ENCODE data around the gene HIVEP3.
"Not testable (repeated sequence)": the region's sequence is repeated elsewhere in the genome, so short reads cannot be mapped to it uniquely, and the experiment has no call there.

HIVEP3 gene

GRCh38 chr1:41918450-41919043 is at the start of gene HIVEP3:
Gene HIVEP3, minus strand, starts transcription at chr1:41918922.
- peak; percentile 54 for DNase-seq

- no peak for DNase-seq
Measured at GRCh38 chr1:41964400-41964799, 45.7 kb upstream of the HIVEP3 start.

- DNase-seq: no peak
Measured at GRCh38 chr1:41963636-41964035, 44.9 kb upstream of the HIVEP3 start.

- DNase-seq: no peak
Measured at GRCh38 chr1:41958015-41958673, 39.4 kb upstream of the HIVEP3 start.

GRCh38 chr1:41957568-41957967 is 38.8 kb upstream of the HIVEP3 start:
- no peak for DNase-seq

- DNase-seq: peak; percentile 33
Measured at GRCh38 chr1:41955461-41956159, 36.9 kb upstream of the HIVEP3 start.

- DNase-seq: peak; percentile 77
Measured at GRCh38 chr1:41954533-41954944, 35.8 kb upstream of the HIVEP3 start.

- DNase-seq: no peak
Measured at GRCh38 chr1:41953291-41953690, 34.6 kb upstream of the HIVEP3 start.

GRCh38 chr1:41952208-41952607 is 33.5 kb upstream of the HIVEP3 start:
- DNase-seq: no peak

GRCh38 chr1:41951492-41951891 is 32.8 kb upstream of the HIVEP3 start:
- not testable (repeated sequence) for DNase-seq

- DNase-seq: no peak
Measured at GRCh38 chr1:41950820-41951219, 32.1 kb upstream of the HIVEP3 start.

- DNase-seq: not testable (repeated sequence)
Measured at GRCh38 chr1:41945946-41946345, 27.2 kb upstream of the HIVEP3 start.

- DNase-seq: no peak
Measured at GRCh38 chr1:41943717-41944116, 25.0 kb upstream of the HIVEP3 start.

GRCh38 chr1:41942278-41942677 is 23.6 kb upstream of the HIVEP3 start:
- no peak for DNase-seq

GRCh38 chr1:41941381-41941780 is 22.7 kb upstream of the HIVEP3 start:
- no peak for DNase-seq

- no peak for DNase-seq
Measured at GRCh38 chr1:41939194-41939593, 20.5 kb upstream of the HIVEP3 start.

- DNase-seq: peak; percentile 94
Measured at GRCh38 chr1:41936107-41936506, 17.4 kb upstream of the HIVEP3 start.

- DNase-seq: peak; percentile 34
Measured at GRCh38 chr1:41935226-41935625, 16.5 kb upstream of the HIVEP3 start.

GRCh38 chr1:41933106-41933505 is 14.4 kb upstream of the HIVEP3 start:
- no peak for DNase-seq

- no peak for DNase-seq
Measured at GRCh38 chr1:41931578-41931977, 12.9 kb upstream of the HIVEP3 start.

GRCh38 chr1:41927118-41927517 is 8.4 kb upstream of the HIVEP3 start:
- peak; percentile 81 for DNase-seq

GRCh38 chr1:41925712-41926111 is 7.0 kb upstream of the HIVEP3 start:
- peak; percentile 33 for DNase-seq

- DNase-seq: no peak
Measured at GRCh38 chr1:41924911-41925310, 6.2 kb upstream of the HIVEP3 start.

GRCh38 chr1:41921271-41921670 is 2.5 kb upstream of the HIVEP3 start:
- DNase-seq: not testable (repeated sequence)
